Bronchial epithelial cell (primary cell): ENCODE measurements around the gene APCDD1. TPM values are rescaled to one million over a fixed set of nuclear protein-coding genes. Genes with fewer than 3 reads are reported as not detected.

Experiments used
- DNase-seq: peaks from one replicate; pipeline ENCODE4 v3.0.0-alpha.2; 2010; ENCODE audit warnings: low read depth
- FAIRE-seq: peaks from 2 replicates; lab custom pipeline; 2011; peaks lifted over from hg19 to GRCh38; lab: Jason Lieb, UNC
- H3K27me3 ChIP-seq: 2 replicates; pipeline ENCODE4 v1.5.1; 2011; ENCODE audit warnings: low read length; ENCODE audit not compliant: control insufficient read depth, insufficient read depth
- H3K36me3 ChIP-seq: 2 replicates; pipeline ENCODE4 v1.5.1; 2011; ENCODE audit warnings: low read length; ENCODE audit not compliant: control insufficient read depth, insufficient read depth
- H3K4me3 ChIP-seq: 2 replicates; pipeline ENCODE4 v1.5.1; 2011; ENCODE audit warnings: mild to moderate bottlenecking, low read depth, low read length, control low read depth
- total RNA-seq: library from RNA; depleted of rRNA; stranded (reverse); fragments of >200 nt; gene quantifications from 2 replicates; pipeline ENCODE4 v1.2.1, GENCODE V29; 2014
- TF ChIP-seq, protein P1 (sequence below): IDR thresholded peaks from 2 replicates; pipeline ENCODE4 v1.5.1; 2011; ENCODE audit warnings: mild to moderate bottlenecking, moderate library complexity, low read length, control low read depth, inconsistent platforms; ENCODE audit not compliant: insufficient read depth, severe bottlenecking

APCDD1 gene
- total RNA-seq, 1 donor from 2014 or later: under 0.01 TPM

DNA sequence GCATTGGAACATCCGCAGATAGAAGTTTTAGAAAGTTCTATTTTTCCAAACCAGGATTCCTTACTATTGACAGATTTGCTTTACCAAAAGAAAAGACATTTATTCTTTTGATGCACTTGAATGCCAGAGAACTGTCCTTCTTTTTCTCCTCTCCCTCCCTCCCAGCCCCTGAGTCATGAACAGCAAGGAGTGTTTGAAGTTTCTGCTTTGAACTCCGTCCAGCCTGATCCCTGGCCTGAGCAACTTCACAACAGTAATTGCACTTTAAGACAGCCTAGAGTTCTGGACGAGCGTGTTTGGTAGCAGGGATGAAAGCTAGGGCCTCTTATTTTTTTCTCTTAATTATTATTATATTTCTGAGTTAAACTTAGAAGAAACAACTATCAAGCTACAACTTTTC lies 33.6 kb downstream of the APCDD1 start:
- no peaks in the 10 kb centered on the region for H3K36me3 ChIP-seq
- no peak overlapping the region for H3K4me3 ChIP-seq
- FAIRE-seq (no peak), DNase-seq (no peak)
- peaks cover 2% of the 10 kb centered on the region for H3K27me3 ChIP-seq
- TF ChIP-seq, protein P1, sequence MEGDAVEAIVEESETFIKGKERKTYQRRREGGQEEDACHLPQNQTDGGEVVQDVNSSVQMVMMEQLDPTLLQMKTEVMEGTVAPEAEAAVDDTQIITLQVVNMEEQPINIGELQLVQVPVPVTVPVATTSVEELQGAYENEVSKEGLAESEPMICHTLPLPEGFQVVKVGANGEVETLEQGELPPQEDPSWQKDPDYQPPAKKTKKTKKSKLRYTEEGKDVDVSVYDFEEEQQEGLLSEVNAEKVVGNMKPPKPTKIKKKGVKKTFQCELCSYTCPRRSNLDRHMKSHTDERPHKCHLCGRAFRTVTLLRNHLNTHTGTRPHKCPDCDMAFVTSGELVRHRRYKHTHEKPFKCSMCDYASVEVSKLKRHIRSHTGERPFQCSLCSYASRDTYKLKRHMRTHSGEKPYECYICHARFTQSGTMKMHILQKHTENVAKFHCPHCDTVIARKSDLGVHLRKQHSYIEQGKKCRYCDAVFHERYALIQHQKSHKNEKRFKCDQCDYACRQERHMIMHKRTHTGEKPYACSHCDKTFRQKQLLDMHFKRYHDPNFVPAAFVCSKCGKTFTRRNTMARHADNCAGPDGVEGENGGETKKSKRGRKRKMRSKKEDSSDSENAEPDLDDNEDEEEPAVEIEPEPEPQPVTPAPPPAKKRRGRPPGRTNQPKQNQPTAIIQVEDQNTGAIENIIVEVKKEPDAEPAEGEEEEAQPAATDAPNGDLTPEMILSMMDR: no peak

DNA sequence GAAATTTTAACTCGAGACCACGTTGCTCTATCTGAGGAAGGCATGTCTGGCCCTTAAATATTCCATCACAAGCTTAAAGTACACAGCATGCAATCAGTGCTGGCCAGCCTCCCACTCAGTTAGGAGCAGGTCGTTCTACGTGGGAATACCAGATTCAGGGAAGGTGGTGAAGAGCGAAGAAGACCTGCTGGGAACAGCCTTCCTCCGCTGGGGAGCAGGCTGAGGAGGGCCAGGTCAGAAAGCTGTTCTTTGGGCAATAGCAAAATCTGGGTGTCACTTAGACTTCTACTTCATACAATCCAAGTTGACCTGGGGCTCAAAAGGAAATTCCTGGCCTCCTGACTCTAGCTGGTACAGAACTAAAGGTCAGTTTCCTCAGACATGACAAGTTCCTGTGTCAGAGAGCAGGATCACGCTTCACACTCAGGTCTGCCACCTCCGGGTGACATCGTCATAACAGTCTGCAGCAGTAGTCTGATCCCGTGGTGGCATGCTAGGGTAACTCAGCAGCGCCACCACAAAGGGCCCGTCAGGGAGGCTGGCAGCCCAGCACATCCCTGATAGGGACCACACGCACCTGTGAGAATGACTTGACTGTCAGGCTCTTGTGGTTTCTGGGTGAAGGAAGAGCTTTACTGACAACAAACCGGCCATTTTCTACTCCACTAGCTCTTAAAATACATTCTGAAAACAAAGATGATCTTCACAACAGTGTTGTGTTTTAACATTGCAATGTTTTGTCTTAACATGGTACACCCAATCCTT lies 36.1 kb downstream of the APCDD1 start:
- no peak for DNase-seq
- peak; percentile 28 for FAIRE-seq
- TF ChIP-seq, protein P1: no peak
- no peaks in the 10 kb centered on the region for H3K36me3 ChIP-seq
- no peak overlapping the region for H3K4me3 ChIP-seq
- H3K27me3 ChIP-seq: peaks cover 2% of the 10 kb centered on the region

DNA sequence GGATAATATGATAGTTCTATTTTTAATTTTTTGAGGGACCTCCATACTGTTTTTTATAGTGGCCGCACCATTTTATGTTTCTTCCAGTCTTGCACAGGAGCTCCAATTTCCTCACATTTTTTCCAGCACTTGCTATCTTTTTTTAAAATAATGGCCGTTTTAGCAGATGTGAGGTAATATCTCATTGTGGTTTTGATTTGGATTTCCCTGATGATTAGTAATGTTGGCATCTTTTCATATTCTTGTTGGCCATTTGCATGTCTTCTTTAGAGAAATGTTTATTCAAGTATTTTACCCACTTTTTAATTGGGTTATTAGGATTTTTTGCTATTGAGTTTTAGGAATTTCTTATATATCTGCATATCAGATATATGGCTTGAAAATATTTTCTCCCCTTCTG lies 41.5 kb downstream of the APCDD1 start:
- TF ChIP-seq, protein P1: no peak
- H3K4me3 ChIP-seq: no peak overlapping the region

DNA sequence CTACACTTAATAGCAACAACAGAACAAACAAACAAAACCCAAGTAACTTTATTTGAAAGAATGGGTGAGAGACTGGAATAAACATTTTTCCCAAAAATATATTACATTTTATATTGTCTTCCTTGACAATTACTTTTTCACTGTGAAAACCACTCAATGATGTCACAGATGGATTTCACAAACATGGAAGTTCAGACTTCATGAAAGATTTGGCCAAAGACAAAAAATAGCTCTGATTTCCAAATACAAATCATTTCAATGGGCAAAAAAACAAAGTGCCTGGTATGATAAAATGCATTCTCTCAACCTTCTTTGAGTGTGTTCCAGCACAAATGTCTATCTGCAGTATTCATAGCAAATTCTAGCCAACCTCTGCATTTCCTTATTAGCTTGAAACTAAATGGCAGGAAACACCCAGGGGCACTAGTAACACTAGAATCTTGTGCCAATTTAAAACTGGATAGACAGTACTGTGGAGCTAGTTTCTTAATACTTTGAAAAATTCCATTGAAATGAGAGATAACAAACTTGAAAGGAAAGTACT lies 42.8 kb downstream of the APCDD1 start:
- Histone ChIP-seq H3K27me3 (no peaks in the 10 kb centered on the region), H3K4me3 (no peak overlapping the region), H3K36me3 (no peaks in the 10 kb centered on the region)
- no peak for DNase-seq
- TF ChIP-seq, protein P1: no peak
- FAIRE-seq: no peak

More for the DNA sequence above, 41.5 kb downstream of the APCDD1 start:
- Histone ChIP-seq H3K27me3 (no peaks in the 10 kb centered on the region), H3K36me3 (no peaks in the 10 kb centered on the region)
- FAIRE-seq (no peak), DNase-seq (no peak)

DNA sequence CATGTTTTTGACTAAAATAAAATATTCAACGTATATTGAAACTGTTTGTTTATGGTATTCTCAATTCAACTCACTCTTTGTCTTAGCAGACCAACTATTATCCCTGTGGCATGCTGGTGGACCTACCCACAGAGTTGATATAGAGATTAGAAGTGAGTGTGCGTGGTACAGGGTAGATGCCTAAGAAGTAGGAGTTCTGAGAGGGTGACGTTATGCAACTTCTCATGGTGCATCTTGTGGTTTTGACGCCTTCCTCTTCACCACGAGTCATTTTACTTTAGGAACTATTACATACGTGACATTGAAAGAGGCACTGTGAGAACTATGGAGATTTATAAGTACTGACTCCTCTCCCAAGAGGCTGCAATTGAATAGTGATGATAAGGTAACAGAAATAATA lies 44.8 kb downstream of the APCDD1 start:
- TF ChIP-seq, protein P1: no peak
- FAIRE-seq (no peak), DNase-seq (no peak)

More for the DNA sequence above, 44.8 kb downstream of the APCDD1 start:
- H3K36me3 ChIP-seq: no peaks in the 10 kb centered on the region
- H3K4me3 ChIP-seq: no peak overlapping the region
- no peaks in the 10 kb centered on the region for H3K27me3 ChIP-seq
